Putamen (tissue), 1 donor: ENCODE measurements around the gene MAPRE3.
A peak's percentile ranks its signal among the peaks of the same experiment; 100 is the strongest.

Experiments used
- DNase-seq: peaks from one replicate; pipeline ENCODE4 v3.0.0-alpha.2; 2016; ENCODE audit warnings: low spot score

Gene MAPRE3

DNA sequence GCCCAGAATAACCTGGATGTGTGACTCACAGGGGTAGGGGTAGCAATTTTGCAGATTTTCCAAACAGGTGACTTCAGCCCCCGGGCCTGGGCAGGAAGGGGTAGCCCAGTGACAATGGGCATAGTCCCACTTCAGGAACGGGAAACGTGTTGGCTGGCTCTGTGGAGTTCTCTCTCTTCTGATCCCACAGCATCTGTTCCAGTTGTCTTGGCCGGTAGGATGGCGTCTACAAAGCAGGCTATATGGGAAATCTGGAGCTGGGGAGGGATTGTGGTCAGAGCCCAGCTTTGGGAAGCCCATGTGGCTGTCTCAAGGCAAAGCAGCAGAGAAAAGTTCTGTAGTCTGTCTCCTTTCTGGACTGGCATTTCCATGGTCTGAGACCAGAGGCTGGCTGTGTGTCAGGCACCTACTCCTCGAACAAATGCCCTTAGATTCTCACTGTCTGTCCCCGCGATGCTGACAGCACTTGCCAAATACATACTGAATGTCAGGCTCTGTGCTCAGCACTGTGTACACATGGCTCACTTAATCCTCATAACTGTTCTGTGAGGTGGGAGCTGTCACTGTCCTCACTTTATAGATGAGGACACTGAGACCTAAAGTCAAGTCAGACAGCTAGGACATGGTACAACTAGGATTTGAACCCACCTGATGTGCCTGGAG is 44.5 kb downstream of the MAPRE3 start:
- no peak for DNase-seq

DNA sequence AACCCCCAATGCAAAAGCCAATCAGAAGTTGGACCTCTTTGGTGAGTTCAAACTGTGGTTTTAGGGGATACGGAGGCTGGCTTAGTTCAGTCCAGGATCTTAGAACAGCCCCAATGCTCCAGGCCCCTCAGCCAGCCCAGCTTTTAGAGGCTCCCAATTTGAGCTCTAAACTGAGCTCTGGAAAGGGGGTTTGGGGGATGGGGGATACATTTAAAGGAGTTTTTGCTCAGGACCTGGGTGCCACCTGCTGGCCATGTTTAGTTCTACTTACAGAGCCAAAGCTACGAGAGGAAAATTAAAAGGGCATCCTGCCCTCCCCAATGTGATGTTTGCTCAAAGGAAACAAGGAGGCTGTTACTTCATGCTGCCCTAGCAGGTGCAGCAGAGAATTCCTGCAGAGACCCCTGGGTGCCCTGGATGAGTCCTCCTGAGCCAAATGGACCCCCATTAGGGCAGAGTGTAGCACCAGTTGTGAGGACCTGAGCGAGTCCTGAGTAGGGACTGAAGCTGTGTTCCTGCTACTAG is 46.4 kb downstream of the MAPRE3 start:
- peak; percentile 44 for DNase-seq

DNA sequence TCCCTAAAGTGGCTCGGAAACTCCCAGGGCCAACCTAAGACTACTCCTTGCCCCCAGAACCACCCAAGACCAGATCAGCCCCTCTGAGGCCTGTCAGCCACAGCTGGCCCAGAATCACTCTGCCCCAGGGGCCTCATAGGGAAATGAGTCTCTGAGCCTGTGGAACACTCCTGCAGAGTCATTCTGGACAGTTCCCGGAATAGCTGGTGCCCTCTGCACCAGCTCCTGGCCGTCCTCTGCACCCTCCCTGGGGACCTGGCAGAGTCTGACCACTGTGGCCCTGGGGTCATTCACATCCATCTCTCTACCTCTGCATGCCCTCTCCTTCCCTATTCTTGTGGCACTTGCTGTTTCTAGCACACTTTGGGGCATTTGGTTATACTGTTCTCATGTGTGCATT is 47.7 kb downstream of the MAPRE3 start:
- no peak for DNase-seq

DNA sequence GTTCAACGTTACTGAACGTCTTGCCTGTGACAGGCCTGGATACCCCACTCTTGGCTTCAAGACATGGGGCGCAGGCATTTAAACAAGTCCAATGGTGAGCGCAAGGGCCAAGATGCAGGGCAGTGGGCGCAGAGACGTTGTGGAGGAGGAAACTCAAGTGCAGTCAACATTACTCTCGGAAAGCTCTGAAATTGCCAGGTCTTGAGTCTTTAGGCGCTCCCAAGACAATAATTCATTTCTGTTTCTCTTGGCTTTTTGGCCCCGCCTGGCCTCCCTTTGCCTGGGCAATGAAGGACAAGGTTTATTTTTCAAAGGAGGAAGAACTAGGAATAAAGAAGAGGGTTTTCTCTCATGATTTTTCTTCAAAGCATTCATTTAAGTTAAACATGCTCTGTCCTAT is 49.0 kb downstream of the MAPRE3 start:
- no peak for DNase-seq

DNA sequence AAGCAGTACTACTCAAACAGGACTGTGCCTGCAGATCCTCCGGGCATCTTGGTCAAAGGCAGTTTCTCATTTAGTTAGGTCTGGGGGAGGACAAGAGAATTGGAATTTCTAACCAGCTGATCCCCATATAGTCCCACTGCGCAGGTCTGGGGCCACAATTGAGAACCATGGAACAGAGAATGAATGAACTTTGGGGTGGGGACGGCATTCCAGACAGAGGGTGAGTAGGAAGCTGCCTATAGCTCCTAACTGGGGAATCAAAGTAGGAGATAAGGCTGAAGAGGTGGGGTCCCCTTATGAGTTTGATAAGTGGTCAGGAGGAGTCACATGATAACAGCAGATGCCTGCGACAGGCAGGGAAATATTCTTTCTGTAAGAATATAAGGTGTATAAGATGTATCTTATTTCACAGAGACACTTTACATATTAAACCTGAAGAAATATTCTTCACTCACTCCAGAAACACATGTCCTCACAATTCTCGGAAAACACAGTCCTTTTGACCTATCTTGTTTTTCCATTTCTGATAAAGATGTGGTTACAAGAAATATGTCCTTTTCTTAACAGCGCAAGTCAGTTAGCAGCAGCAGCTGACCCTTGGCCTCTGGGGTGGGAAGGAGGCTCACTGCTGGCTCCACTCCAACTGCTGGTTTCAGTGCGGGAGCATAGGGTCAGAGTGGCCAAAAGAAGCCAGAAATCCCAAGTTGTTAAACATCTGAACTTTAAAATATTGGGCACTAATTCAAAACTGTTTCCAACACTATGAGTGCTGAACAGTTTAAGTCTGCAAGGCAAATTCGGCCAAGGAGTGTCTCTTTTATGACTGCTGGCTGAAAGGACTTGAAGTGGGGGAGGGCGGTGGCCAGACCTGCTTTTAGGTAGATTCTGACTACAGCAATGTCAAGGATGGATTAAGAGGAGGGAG is 49.8 kb downstream of the MAPRE3 start:
- no peak for DNase-seq

DNA sequence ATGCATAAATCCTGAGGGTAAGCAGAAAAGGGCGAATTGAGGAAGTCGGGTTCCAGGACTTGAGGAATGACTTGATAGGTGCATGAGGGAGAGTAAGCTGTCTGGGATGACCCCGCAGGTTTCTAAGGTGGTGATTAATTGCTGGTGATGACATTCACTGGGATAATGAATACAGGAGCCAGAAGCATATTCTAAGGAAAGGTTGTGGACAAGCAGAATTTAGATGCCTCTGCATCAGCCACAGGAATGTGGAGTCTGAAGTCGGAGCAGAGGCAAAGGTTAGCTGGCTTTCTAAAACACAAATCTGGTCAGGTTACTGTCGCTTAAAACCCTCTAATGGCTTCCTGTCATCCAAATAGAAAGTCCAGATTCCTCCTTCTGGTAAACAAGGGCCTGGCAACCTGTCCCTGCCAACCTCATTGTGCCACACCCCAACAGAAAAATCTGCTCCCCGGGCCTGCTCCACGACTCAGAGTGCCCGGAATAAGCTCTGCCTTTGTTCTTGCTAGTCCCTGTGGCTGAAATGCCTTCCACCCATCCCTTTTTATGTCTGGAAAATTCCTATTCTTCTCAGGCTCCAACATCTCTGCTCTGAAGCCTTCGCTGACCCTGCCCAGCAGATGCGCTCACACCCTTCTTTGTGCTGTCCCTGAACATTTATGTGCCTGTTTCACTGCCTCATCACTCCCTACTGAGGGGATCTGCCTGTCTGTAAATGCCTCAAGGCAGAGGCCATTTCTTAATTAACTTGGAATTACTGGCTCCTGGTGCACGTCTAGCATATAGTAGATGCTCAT is 51.0 kb downstream of the MAPRE3 start:
- no peak for DNase-seq

DNA sequence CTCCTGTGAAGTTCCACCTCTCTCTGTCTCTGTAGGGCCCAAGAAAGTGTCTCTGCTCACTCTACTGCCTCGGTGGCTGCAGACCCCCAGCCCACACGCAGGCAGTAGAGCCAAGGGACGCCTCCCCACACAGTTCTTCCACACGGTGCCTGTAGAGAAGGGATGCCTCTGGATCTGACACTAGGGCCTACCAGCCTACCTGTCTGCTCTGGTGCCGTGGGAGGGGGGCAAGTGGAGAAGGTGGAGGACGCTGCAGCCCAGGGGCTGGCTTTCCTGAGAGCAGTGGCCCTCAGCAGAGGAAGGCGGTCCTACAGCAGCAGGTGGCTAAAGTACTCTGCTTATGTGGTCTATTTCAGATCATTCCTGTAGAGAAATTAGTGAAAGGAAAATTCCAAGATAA is 53.3 kb downstream of the MAPRE3 start:
- no peak for DNase-seq

DNA sequence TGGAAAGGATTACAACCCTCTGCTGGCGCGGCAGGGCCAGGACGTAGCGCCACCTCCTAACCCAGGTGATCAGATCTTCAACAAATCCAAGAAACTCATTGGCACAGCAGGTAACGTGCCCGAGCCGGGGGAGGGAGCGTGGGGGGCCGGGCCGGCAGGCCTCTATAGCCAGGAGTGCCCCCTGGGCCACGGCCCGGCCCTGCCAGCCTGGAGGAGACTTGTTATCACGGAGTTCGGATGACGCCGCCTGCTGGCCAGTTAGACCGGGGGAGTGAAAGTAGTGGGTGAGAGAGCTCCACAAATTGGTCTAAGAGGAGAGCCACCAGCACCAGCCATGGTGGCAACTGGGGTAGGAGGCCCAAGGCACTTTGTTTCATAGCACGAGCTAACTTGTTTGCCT is 53.8 kb downstream of the MAPRE3 start:
- no peak for DNase-seq

DNA sequence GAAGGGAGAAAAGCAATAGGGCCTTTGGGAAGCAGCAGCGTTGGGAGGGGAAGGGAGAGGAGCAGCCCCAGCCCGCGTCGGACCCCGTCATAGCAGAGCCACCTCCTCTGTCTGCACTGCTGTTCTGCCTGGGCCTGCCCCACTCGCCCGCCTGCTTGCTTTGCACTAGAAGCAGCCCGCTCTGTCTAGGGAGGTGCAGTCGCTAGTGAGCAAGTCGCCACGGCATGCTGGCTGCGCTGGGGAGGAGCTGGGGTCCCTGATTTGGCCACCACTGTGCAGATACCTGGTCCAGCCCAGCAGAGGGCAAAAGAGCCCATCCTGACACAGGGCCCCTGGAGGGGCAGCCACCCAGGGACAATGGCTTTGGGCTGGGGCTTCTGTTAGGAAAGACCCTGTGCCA is 54.4 kb downstream of the MAPRE3 start:
- no peak for DNase-seq

DNA sequence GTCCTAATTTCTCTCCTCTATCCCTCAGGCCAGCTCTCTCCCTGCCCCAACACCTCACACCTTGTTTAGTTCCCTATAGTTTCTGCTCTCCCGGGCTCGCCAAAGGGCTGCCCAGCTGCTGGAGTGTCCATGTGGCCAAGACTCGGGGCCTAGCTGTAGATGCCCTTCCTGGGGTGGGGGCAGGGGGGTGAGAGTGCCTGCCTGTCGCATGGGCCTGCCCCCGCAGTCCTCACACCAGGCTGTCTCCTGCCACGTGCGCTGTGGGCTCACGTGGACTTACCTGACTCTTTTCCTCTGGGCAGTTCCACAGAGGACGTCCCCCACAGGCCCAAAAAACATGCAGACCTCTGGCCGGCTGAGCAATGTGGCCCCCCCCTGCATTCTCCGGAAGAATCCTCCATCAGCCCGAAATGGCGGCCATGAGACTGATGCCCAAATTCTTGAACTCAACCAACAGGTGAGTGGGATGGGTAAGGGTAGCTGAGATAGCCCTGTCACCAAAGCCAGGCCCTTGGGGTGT is 54.9 kb downstream of the MAPRE3 start:
- no peak for DNase-seq

DNA sequence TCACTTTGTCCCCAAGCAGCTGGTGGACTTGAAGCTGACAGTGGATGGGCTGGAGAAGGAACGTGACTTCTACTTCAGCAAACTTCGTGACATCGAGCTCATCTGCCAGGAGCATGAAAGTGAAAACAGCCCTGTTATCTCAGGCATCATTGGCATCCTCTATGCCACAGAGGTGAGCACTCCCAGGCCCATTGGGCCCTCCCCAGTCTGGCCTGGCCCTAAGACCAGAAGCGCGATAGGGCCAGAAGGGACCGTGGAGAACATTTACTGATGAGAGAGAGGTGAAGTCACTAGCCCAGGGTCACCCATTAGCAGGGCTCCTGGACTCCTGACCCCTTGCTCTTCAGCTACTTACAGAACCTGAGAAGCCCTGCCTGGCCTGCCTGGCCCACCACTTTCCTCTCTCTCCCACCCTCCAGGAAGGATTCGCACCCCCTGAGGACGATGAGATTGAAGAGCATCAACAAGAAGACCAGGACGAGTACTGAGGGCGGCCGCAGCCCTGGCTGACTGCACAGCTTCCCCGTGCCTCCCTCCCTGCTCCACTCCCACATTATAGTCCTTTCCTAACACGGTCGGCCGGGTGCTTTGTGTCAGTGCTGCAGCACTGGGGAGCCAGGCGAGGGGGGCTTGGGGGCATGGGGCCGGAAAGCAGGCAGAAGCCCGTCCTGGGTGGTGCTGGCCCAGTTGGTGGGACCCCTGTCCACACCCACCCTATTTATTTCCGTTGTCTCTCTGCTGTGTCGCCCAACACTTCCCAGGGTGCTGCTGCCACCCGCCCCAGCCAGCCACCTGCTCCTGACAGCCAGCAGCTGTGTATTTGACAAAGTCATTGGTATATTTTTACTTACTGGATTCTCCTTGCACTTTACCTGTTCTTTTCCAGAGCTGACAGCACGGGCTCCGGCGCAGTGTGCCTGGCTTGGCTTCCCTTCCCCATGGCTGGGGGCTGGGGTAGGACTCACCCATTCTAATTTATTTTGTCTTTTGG is 55.7 kb downstream of the MAPRE3 start:
- DNase-seq: no peak

DNA sequence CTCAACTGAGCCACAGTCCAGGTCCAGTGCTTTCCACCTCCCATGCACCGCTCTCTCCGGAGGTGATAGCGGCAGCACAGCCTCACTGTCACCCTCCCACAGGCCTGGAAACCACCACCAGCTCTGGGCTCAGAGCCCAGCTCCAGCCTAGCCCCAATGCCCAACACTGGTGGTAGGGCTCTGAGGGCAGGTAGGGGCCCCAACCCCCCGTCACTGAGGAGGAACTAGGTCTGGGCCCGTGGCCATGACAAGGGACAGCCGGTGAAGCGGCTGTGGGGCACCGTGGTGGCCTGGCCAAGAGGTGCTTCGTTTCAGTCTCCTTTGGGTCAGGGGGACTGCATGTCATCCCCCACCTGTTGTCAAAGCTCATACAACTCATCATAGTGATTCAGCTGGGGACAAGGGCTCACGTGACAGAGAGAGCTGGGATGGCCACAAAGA is 56.8 kb downstream of the MAPRE3 start:
- no peak for DNase-seq

DNA sequence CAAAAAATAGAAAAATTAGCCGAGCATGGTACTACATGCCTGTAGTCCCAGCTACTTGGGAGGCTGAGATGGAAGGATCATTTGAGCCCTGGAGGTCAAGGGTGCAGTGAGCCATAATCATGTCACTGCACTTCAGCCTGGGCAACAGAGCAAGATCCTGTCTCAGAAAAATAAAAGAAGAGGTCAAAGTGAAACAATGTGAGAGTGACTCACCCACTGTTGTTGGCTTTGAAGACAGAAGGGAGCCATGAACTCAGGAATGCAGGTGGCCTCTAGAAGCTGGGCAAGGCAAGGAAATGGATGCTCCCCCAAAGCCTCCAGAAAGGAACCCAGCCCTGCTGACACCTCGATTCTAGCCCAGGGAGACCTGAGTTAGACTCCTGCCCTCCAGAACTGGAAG is 58.6 kb downstream of the MAPRE3 start:
- no peak for DNase-seq

DNA sequence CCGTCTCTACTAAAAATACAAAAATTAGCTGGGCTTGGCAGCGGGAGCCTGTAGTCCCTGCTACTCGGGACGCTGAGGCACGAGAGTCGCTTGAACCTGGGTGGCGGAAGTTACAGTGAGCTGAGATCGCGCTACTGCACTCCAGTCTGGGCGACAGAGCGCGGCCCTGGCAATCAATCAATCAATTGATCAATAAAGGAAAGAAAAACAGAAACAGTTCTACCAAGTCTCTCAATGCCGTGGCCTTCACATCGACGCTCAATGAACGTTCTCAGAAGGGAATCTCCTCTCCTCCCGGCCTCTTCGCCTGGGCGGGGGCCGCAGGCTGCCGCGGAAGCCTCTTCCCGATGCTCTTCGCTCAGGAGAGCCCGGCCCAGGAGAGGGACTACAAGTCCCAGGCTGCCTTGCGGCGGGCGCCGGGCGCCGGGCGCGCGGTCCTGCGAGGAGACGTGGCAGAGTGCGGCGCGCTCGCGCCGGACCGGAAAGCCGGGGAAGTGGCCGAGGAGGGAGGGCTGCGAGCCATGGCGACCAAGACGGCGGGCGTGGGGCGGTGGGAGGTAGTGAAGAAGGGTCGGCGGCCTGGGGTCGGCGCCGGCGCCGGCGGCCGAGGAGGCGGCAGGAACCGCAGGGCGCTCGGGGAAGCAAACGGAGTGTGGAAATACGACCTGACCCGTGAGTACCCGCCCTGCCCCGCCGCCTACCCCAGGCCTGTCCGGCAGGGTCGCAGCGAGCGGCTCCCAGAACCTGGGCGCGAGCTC is 62.2 kb downstream of the MAPRE3 start, which contains the start of gene TMEM214:
Gene TMEM214 (plus strand): TSS at position 471 of the 758 bp plus-strand sequence. CDS start 51 bp downstream, at position 522.
- peak; percentile 86 for DNase-seq

DNA sequence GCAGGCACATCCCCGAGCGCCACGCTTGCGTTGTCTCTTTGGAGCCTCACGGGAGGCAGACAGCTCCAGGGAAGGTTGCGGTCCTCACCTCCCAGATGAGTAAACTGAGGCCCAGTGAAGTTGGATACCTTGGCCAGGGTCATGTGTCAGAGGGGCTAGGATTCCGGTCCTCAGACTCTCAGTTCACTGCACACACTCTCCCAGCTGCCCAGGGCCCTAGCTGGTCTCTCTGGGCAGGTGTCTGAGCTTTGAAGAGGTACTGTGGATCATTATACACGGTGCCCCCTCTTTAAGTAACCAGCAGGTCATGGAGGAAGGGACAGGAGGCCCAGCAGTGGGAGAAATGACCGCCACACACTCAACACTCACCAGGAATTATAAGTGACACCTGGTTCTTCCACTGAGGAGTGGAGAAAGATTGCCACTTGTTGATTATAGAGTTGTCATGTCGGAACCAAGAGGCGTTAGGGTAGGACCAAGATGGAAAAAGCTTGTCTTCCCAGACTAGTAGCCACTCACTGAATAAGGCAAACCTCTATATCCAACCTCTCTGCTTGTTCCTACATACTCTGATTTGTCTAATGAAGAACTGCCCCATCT is 62.9 kb downstream of the MAPRE3 start:
- DNase-seq: no peak

DNA sequence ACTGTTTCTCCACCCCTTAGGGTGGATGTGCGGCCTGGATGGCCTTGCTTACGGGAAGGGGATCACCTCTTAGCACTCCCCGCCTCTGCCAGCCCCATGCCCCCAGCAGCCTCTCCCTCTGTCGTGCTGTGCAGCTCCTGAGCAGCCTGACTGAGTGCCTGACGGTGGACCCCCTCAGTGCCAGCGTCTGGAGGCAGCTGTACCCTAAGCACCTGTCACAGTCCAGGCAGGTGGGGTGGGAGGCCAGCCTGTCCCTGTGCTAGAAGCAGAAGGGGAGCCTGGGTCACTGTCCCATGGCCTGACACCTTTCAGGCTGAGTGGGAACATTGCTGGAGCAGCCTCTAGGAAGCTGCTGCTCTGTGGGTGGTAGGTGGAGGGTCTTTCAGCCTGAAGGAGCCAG is 67.6 kb downstream of the MAPRE3 start:
- DNase-seq: no peak

DNA sequence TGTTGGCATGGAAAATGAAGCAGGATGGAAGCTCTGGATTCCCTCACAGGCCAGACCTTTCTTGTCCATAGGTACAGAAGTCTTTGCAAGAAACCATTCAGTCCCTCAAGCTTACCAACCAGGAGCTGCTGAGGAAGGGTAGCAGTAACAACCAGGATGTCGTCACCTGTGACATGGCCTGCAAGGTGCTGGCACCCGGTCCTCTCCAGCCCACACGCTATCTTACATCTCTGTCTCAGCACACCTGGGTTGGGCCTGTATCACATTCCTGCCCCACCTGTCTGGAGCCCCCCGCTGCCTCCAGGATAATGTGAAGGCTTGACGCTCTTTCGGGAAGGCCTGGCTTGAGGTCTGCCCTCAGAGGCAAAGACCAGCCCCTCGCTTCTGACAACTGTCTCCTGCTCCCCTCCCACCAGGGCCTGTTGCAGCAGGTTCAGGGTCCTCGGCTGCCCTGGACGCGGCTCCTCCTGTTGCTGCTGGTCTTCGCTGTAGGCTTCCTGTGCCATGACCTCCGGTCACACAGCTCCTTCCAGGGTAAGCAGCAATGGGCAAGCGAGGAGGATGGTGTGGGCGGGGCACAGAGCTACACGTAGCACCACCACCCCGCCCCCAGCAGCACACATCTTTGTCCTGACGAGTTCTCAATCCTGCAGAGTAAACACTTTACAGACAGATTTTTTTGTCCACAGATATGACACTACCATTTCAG is 68.3 kb downstream of the MAPRE3 start:
- DNase-seq: no peak

DNA sequence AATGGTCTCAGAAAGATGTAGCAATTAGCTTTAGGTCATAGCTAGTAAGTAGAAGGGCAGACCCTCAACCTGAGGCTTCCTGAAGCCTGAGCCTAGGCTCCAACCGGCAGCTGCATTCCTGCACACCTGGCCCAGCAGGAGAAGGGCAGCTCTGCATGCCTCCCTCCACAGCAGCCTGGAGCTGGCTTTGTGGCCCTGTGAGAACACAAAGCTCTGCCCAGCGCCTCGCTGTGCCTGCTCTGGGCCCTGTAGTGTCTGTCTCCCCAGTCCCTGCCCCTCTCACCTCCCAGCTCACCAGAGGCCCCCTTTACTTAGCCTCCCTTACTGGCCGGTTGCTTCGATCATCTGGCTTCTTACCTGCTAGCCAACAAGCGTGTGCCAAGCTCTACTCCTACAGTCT is 69.0 kb downstream of the MAPRE3 start:
- no peak for DNase-seq

DNA sequence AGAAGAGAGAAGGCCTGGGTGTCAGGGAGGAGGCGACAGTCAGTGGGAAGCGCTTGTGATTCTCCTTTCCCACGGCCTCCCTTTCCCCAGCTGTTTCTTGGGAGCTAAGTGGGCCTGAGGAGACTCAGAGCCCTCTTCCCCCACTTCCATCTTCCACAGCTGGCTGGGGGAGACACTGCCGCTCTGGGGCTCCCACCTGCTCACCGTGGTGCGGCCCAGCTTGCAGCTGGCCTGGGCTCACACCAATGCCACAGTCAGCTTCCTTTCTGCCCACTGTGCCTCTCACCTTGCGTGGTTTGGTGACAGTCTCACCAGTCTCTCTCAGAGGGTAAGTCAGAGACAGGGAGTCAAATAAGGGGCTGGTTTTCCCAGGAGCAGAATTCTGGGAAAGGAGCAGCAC is 69.4 kb downstream of the MAPRE3 start:
- DNase-seq: no peak
